ENCODE measurements around the gene CYB561A3. TPM values are rescaled to one million over a fixed set of nuclear protein-coding genes. Genes with fewer than 3 reads are reported as not detected.
"Not testable (repeated sequence)": the region's sequence is repeated elsewhere in the genome, so short reads cannot be mapped to it uniquely, and the experiment has no call there.

Gene CYB561A3
- total RNA-seq, 2 donors from 2014 or later: 17.3 to 22.8 TPM

DNA sequence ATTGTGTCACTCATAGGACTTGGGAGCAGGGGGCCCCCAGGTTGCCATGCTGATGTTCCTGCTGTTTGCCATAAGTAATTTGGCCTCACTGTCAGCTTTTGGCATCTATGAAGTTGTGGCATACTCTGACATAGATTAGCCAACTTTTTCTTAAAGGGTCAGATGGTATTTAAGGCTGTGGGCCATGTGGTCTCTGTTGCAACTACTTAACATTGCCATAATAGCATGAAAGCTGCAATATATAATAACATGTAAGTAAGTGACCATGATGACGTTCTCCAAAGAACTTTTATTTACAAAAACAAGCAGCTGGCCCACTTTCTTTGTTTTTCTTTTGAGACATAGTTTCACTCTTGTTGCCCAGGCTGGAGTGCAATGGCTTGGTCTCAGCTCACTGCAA is 28.5 kb upstream of the CYB561A3 start:
- Histone ChIP-seq H3K27me3 (ENCODE audit: control insufficient read depth, insufficient read depth, low read length, poor library complexity, severe bottlenecking) (no peaks in the 10 kb centered on the region), H3K4me3 (ENCODE audit: low read length) (no peak overlapping the region), H3K4me1 (ENCODE audit: control insufficient read depth, insufficient read depth, low read length) (no peaks in the 10 kb centered on the region), H3K36me3 (ENCODE audit: control insufficient read depth, insufficient read depth, low read length) (peaks cover 8% of the 10 kb centered on the region), H3K9me3 (ENCODE audit: control insufficient read depth, low read length) (peaks cover 4% of the 10 kb centered on the region), H3K27ac (ENCODE audit: low read depth, low read length) (no peak overlapping the region), H3K9ac (ENCODE audit: extremely low read depth, low read length, poor library complexity, severe bottlenecking) (no peak overlapping the region)
- TF ChIP-seq, protein P1, sequence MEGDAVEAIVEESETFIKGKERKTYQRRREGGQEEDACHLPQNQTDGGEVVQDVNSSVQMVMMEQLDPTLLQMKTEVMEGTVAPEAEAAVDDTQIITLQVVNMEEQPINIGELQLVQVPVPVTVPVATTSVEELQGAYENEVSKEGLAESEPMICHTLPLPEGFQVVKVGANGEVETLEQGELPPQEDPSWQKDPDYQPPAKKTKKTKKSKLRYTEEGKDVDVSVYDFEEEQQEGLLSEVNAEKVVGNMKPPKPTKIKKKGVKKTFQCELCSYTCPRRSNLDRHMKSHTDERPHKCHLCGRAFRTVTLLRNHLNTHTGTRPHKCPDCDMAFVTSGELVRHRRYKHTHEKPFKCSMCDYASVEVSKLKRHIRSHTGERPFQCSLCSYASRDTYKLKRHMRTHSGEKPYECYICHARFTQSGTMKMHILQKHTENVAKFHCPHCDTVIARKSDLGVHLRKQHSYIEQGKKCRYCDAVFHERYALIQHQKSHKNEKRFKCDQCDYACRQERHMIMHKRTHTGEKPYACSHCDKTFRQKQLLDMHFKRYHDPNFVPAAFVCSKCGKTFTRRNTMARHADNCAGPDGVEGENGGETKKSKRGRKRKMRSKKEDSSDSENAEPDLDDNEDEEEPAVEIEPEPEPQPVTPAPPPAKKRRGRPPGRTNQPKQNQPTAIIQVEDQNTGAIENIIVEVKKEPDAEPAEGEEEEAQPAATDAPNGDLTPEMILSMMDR (conservative IDR thresholded peaks at IDR 0.05): no peak
- Mint-ChIP-seq H3K36me3 (ENCODE audit: low read depth) (peaks cover 14% of the 10 kb centered on the region), H3K9me3 (peaks cover 18% of the 10 kb centered on the region), H3K27ac (no peak overlapping the region), H3K4me3 (no peak overlapping the region), H3K4me1 (peaks cover 13% of the 10 kb centered on the region), H3K27me3 (ENCODE audit: insufficient read depth) (peaks cover 10% of the 10 kb centered on the region)
- no peak for DNase-seq
- WGBS, 2 experiments (ENCODE audit: insufficient coverage in 1 of 2, insufficient read length in 1 of 2): 89 to 100% methylated on average over 1 of the region's 1 CpG

DNA sequence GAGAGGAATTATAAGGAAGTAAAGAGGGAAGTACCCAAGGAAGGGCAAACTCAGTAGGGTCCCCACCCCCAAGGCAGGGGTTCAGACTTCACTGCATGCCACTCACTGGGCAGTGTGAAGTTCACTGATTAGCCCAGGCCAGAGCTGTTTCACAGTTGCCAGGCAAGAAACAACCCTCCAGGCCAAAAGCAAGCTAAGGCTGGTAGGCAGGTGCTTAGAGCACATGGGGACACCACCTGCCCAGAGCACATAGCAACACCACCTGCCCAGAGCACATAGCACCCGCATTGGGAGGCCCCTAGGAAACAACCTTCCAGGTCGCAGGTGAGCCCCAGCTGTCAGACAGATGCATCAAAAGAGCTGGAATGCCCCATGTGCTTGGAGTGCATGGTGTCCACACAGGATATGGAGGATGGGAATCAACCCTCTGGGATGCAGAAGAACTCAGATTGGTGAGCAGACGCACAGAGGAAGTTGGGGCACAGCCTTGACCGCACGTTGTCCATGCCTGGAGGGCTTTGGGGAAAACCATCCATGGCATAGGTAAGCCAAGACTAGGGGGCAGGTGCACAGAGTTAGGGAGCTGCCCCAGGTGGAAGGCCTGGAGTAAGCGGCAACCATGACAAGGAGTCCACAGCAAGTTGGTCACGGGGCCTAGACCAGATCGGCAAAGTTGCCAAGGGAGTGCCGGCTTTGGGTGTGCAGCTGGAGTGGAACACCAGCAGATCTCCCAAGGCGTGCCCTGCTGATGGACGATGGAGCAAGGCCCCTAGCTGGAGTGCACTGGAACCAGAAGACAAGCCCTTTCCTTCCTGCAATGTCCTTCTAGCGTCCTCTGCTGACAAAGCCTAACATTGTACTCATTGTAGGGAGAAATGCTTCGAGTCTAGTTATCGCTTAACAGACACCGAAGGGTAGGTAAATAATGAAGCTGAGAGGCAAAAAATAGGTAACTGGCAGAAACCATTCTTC is 22.9 kb upstream of the CYB561A3 start:
- no peak overlapping the region for H3K9ac ChIP-seq (ENCODE audit: extremely low read depth, low read length, poor library complexity, severe bottlenecking)
- 89 to 90% methylated on average over 11 to 15 of the region's 15 CpGs for WGBS, 2 experiments (ENCODE audit: insufficient coverage in 1 of 2, insufficient read length in 1 of 2)
- no peak overlapping the region for H3K27ac ChIP-seq (ENCODE audit: low read depth, low read length)
- Mint-ChIP-seq H3K27me3 (ENCODE audit: insufficient read depth) (peaks cover 4% of the 10 kb centered on the region), H3K36me3 (ENCODE audit: low read depth) (no peaks in the 10 kb centered on the region), H3K4me3 (no peak overlapping the region), H3K4me1 (no peaks in the 10 kb centered on the region), H3K9me3 (peaks cover 2% of the 10 kb centered on the region), H3K27ac (no peak overlapping the region)
- TF ChIP-seq, protein P1 (conservative IDR thresholded peaks at IDR 0.05): peak; percentile 62
- H3K9me3 ChIP-seq (ENCODE audit: control insufficient read depth, low read length): peaks cover 2% of the 10 kb centered on the region
- no peak overlapping the region for H3K4me3 ChIP-seq (ENCODE audit: low read length)
- H3K27me3 ChIP-seq (ENCODE audit: control insufficient read depth, insufficient read depth, low read length, poor library complexity, severe bottlenecking): no peaks in the 10 kb centered on the region
- H3K4me1 ChIP-seq (ENCODE audit: control insufficient read depth, insufficient read depth, low read length): no peaks in the 10 kb centered on the region
- DNase-seq: peak; percentile 64
- no peaks in the 10 kb centered on the region for H3K36me3 ChIP-seq (ENCODE audit: control insufficient read depth, insufficient read depth, low read length)

DNA sequence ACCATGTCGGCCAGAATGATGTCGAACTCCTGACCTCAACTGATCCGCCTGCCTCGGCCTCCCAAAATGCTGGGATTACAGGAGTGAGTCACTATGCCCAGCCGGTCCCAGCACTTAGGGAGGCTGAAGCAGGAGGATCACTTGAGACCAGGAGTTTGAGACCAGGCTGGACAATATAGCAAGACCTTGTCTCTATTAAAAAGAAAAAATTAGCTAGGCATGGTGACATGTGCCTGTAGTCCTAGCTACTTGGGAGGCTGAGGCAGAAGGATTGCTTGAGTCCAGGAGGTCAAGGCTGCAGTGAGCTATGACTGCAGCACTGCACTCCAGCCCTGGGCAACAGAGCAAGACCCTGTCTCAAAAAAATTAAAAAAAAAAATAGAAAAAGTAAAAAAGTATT is 22.2 kb upstream of the CYB561A3 start:
- H3K4me1 ChIP-seq (ENCODE audit: control insufficient read depth, insufficient read depth, low read length); H3K36me3 ChIP-seq (ENCODE audit: control insufficient read depth, insufficient read depth, low read length); H3K4me3 ChIP-seq (ENCODE audit: low read length); H3K9me3 ChIP-seq (ENCODE audit: control insufficient read depth, low read length); H3K9me3 Mint-ChIP-seq; DNase-seq; H3K27ac ChIP-seq (ENCODE audit: low read depth, low read length); H3K9ac ChIP-seq (ENCODE audit: extremely low read depth, low read length, poor library complexity, severe bottlenecking); H3K36me3 Mint-ChIP-seq (ENCODE audit: low read depth); H3K27me3 Mint-ChIP-seq (ENCODE audit: insufficient read depth); H3K27me3 ChIP-seq (ENCODE audit: control insufficient read depth, insufficient read depth, low read length, poor library complexity, severe bottlenecking); H3K27ac Mint-ChIP-seq; H3K4me1 Mint-ChIP-seq; H3K4me3 Mint-ChIP-seq: not testable (repeated sequence)
- WGBS, 2 experiments (ENCODE audit: insufficient coverage in 1 of 2, insufficient read length in 1 of 2): 92 to 98% methylated on average over 4 to 5 of the region's 5 CpGs
